Stromal cell of bone marrow (primary cell): ENCODE data around the gene LOXHD1.

ENCODE experiments used
- DNase-seq: peaks from one replicate; pipeline ENCODE4 v3.0.0-alpha.2; 2012; ENCODE audit warnings: low read depth

The LOXHD1 gene

DNA sequence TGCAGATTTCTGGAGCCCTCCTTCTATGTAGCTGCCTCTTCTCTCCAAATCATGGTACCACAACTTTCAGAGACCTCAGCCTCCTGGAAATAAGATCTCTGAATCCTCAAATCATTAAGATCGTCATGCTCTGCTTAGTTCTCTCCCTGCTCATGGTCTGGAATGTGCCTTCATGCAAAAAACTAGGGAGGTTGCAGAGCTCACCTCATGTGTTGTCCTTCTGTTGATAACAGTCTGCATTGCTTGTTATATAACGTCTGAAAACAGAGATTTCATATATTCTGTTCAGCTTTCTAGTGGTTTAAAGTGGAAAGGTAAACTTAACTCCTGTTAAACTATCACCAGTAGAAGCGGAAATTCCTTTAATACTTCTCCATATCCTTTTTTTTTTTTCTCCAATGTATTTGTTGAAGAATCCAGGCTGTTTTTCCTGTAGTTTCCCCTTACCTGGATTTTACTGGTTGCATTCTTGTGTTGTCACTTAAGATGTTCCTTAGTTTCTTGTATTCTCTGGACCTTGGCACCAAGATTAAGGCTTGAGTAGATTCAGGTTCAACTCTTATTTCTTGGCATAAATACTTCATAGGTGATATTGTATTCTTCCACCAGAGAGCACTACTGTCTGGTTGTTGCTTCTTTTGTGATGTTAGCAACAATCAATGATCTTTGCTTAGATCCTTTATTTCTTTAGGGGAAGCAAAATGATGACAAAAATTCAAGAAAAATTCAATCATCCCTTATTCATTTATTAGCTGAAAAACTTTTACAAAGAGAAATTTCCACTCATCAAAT, 211.3 kb downstream of the LOXHD1 start:
- no peak for DNase-seq

DNA sequence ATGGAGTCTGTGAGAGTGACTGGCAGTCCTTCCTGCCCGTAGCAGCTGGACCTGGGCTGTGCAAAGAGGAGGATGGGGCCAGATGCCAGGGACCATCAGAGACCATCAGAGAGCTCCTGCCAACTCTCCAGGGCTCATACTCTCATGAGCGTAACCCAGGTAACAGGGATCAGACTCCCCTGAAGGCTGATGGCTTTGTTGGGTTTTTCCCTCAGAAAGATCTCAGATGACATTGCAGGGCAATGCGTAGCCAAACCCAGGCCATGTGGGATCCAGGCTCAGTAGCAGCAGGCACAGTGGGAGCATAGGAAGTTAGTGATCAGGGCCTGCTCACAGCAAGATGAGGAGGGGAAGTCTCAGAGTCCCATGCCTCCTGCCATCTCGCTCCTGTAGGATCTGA, 218.0 kb downstream of the LOXHD1 start:
- DNase-seq = no peak

DNA sequence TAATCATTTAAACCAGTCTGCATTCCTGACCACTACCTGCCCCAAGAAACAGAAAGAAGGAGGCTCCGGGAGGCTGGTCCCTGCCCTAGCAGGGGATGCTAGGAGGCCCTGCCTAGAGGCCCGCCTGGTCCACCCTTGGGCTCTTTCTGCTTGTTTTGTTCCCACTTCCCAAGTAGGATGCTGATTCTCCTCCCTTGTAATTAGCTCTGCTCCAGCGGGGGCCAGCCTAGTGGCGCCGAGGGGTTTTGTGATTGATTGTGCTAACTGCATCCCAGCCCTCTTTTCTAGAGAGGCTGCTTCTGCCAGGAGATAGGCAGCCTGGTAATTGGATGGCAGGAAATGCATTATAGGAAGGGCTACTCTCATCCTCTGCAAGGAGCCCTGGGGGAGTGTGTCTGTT, 220.0 kb downstream of the LOXHD1 start:
- DNase-seq = no peak

DNA sequence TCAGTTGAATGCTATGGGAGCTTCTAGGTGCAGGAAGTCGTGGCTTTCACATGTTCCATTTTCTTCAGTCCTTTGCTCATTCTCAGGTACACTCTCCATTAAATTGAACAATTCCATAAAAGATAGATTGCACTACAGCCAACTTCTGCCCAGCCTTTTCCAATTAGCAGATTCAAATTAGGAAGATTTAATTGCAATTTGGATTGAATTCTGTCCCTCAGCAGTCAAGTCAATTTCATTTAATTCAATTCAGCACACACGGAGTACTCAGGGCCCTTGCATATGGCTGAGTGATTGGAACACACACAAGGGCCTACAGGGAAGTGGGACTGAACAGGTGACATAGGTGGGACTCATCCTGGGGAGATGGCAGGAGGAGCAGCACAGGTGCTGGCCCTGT, 220.4 kb downstream of the LOXHD1 start:
- DNase-seq = no peak

DNA sequence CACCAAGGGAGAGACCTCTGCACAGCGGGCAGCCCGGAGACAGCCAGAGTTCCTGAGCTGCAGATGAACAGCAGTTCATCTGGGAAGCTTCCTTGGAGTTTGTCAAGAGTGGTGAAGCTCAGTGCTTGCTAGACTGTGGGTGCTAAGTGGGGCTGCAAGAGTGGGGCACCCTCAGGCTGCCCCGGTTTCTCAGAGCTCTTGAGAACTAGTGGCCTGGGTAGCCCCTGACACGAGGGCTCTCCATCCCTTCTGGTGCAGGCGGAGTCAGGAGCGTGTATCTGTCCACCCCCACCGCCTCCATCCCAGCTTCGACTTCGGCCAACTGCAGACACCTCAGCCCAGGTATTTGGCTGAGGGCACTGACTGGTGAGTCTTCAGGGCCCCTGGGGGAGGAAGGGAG, 222.0 kb downstream of the LOXHD1 start:
- DNase-seq = no peak

DNA sequence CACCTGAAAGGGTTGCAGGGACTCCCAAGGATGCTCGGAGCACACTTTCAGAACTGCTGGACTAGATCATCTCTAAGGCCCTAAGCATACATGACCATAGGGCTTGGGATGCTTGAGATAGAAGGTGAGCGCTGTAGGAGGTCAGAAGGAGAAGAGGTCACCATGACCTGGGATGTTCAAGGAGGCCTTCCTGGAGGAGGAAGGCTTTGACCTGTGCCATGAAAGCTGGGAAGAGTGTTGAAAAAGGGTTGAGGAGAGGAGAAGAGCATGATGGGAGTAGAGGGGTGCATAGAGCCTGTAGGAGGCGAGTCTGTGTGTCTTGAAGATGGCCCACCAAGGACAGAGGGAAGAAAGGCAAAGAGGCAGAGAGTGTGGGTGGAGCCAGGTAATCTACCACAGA, 222.4 kb downstream of the LOXHD1 start:
- DNase-seq = no peak

DNA sequence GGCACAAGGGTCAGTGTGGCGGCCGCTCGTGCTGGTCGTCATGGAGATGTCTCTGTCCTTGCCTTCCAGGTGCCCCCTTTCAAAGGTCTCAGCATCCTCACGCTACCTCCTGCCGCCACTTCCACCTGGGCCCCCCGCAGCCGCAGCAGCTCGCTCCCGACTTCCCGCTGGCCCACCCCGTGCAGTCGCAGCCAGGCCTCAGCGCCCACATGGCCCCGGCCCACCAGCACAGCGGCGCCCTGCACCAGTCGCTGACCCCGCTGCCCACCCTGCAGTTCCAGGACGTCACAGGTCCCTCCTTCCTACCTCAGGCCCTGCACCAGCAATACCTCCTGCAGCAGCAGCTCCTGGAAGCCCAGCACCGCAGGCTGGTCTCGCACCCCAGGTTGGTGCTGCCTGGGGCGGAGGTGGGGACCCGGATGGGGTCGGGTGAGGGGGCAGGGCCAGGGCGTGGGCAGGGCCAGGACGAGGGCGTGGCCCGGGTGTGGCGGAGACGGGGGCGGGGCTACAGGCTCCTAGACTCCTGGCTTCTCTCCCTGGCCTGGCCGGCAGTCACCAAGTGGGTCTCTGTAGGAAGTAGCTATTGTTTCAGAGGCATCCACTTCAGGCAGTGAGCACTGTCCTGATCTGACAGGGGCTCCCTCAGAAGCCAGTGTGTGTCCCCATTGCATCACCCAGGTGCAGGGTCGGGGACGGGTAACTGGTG, 223.7 kb downstream of the LOXHD1 start:
- no peak for DNase-seq

DNA sequence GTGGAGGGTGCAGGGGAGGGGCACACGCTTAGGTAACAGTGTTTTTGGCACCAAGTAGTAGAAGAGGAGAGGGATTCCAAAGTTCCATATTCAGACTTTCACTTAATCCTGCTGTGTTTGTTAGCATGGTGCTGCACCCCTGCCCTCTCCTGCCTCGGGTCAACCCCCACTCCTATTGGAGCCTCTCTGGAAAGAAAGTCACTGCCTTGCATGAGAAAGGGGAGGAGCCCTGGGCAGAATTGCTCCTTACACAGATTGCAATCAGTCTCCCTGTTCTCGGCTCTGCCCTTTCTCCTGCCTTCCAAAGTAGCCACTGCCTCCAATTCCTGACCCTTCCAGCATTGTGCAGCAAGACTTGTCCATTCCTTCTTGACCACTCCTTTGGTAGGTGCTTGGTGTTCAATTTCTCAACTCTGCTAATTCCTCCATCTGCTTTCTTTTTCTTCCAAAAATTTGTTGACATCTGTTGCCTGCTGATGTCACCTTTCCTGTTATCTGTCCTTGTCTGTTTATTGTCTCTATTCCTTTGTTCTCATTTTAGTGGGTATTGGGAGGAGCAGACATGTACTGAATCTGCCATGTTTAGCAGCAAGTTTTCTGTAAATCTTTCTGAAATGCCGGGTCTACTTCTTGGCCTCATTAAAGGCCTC, 225.4 kb downstream of the LOXHD1 start:
- no peak for DNase-seq

DNA sequence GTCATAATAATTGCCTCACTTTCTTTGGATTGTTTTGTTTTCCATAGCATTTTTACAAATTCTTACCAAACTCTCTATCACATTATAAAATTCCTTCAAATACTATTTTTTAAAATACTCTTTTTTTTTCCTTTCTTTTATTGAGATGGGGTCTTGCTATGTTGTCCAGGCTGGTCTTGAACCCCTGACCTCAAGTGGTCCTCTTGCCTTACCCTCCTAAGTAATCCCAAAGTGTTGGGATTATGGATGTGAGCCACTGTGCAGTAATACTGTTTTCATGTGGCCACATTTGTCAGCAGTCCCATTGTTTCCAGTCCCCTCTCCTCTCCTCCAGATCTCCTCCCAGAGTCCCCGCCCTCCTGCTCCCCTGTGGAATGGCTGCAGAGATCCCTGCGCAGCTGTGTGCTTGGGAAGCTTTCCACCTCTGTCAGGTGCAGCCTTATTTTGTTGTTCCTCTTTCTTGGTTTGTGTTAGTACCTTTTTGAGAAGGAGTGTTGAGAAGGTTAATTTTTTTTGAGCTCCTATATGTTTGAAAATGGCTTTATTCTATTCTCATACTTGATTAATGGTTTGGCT, 227.3 kb downstream of the LOXHD1 start:
- no peak for DNase-seq

DNA sequence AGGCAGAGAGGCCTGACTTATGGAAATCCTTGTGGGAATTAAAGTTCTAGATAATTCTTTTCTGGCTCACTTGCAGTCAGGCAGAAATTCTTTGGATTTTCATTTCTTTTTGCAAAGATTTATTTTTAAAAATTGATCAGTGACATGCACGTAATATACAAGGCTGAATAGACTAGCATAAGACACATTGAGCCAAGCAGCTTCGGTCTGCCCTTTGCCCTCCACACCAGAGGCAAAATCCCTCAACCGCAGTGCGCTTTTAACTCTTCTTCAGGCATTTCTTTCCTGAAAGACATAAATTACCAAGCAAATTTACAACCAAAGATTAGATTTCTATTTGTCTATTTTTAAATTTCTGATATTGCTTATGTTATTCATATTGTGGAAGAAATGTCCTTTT, 227.9 kb downstream of the LOXHD1 start:
- no peak for DNase-seq

DNA sequence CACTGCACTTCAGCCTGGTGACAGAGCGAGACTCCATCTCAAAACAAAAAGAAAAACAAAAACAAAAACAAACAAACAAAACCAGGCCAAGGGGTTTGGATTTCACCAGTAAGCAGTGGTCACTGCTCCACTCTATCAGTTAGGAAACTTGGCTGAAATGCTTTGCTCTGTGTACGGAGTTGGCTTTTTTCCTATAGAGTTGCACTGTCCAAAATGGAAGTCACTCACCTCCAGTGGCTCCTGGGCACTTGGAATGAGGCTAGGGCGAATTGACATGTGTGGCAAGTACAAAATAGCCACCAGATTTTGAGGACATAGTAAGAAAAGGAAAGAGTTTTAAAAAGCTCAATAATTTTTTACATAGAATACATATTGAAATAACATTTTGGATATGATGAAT, 228.7 kb downstream of the LOXHD1 start:
- no peak for DNase-seq

DNA sequence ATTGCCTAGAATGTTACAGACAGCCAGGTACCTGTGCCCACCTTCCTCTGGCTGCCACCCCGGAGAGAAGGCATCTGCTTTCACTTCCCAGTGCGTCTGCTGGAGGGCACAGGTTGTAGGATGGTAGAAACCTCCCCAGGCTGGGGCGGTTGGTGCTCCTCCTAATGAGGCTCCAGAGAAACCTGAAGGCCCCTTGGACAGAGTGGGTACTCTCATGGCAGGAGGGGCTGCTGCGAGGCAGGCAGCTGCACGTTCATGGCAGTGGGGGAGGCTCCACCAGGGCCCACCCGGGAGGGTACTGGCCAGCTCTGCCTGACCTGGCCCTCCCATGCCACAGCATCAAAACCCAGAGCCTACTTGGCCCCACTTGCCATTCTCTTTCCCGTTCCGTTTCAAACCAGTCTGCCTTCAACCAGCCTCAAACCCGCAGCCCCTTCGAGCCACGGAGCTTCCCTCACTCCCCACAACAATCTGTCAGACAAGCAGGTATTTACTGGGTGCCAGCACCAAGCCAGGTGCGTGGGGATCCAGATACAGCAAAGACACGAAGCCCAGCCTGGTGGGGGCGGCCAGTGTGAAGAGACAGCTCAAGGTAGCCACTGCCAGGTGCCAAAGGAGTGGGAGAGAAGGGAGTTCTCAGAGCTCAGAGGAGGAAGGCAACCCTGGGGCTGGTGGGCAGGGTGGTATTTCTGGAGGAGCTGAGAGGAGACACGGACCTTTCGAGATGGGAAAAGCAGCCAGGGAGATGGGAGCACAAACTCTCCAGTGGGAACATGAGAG, 229.6 kb downstream of the LOXHD1 start:
- no peak for DNase-seq
